Prostate gland (tissue), 2 donors: ENCODE data around the gene MOBP.

Experiments
- POLR2A ChIP-seq: fragments of 450-650 bp; IDR thresholded peaks from one replicate; pipeline ENCODE4 v1.6.1; 2016; ENCODE audit warnings: antibody characterized with exemption, mild to moderate bottlenecking
- POLR2AphosphoS5 ChIP-seq: sonication (generic); formaldehyde crosslinking; IDR thresholded peaks from one replicate; pipeline ENCODE4 v1.6.1; 2017; ENCODE audit warnings: antibody characterized with exemption
- TF ChIP-seq, protein P1 (sequence below), 4 experiments: fragments of 200-600 bp in 2 of 4; fragments of 450-650 bp in 2 of 4; sonication (generic) in 2 of 4; IDR thresholded peaks; 1 replicate in 3 of 4; 2 replicates in 1 of 4; pipeline ENCODE4 v1.5.1; 2016 to 2019; ENCODE audit warnings: antibody characterized with exemption in 4 of 4, mild to moderate bottlenecking in 2 of 4, moderate library complexity in 2 of 4

DNA sequence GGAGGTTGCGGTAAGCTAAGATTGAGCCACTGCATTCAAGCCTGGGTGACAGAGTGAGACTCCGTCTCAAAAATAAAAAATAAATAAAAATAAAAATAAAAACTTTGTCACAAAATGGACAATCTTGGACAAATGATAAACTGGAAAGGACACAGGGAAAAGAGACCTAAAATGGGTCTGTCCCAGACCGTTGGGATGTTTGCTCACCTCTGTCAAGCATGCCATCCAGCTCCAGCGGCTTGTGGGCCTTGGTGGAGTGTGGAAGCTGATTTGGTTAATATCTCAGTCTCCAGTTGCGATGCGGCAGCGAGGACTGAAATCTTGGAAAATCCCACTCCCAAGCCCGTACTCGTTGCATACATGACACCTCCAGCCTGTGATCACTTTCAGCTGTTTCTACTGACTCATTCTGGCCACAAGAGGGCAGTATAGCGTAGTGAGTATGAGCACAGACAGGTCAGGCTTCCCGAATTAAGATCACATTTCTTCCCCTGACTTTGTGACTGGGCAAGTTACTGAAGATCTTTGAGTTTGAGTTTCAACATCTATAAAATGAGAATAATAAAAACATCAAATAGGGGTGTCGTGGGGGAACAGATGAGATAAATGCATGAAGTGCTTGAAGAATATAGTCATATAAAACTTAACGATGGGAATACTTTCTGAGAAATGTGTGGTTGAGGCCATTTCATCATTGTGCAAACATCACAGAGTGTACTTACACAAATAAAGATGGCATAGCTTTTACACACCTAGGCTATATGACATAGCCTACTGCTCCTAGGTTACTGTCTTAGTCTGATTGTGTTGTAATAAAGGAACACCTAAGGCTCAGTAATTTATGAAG is 19.6 kb upstream of the MOBP start:
- TF ChIP-seq, protein P1, sequence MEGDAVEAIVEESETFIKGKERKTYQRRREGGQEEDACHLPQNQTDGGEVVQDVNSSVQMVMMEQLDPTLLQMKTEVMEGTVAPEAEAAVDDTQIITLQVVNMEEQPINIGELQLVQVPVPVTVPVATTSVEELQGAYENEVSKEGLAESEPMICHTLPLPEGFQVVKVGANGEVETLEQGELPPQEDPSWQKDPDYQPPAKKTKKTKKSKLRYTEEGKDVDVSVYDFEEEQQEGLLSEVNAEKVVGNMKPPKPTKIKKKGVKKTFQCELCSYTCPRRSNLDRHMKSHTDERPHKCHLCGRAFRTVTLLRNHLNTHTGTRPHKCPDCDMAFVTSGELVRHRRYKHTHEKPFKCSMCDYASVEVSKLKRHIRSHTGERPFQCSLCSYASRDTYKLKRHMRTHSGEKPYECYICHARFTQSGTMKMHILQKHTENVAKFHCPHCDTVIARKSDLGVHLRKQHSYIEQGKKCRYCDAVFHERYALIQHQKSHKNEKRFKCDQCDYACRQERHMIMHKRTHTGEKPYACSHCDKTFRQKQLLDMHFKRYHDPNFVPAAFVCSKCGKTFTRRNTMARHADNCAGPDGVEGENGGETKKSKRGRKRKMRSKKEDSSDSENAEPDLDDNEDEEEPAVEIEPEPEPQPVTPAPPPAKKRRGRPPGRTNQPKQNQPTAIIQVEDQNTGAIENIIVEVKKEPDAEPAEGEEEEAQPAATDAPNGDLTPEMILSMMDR (IDR thresholded peaks at IDR 0.05) = peak; percentile 69 to 89 (median 76)
- TF ChIP-seq POLR2A (no peak), POLR2AphosphoS5 (peak; percentile 25)
